ENCODE results near the gene SPAG4. TPM values are rescaled to one million over a fixed set of nuclear protein-coding genes. Genes with fewer than 3 reads are reported as not detected.

The SPAG4 gene
- total RNA-seq, 1 experiment from 2014 or later = 14.1 TPM

- Histone ChIP-seq H3K27me3 (ENCODE audit: insufficient read depth, low read depth) (no peaks in the 10 kb centered on the region), H3K79me2 (ENCODE audit: low read depth) (peaks cover 32% of the 10 kb centered on the region), H3K4me3 (no peak overlapping the region), H3K4me1 (replicated peaks; ENCODE audit: insufficient read depth) (peaks cover 21% of the 10 kb centered on the region), H3K9me2 (ENCODE audit: insufficient read depth) (no peaks in the 10 kb centered on the region), H3K36me3 (ENCODE audit: low read depth) (peaks cover 13% of the 10 kb centered on the region; the same call in 1 of the 2 replicates), H3K9me3 (ENCODE audit: insufficient read depth, low read depth) (no peaks in the 10 kb centered on the region), H4K20me1 (ENCODE audit: insufficient read depth) (no peaks in the 10 kb centered on the region), H3F3A (ENCODE audit: insufficient read depth, low read depth) (peaks cover 3% of the 10 kb centered on the region; the same call in 1 of the 2 replicates), H2AFZ (no peak overlapping the region), H3K27ac (no peak overlapping the region), H3K4me2 (no peak overlapping the region)
- TF ChIP-seq EZH2 (IDR thresholded peaks at IDR 0.05; ENCODE audit: low read depth) (no peak), CTCF (conservative IDR thresholded peaks at IDR 0.05) (no peak)
- intact Hi-C loops (cut with micrococcal nuclease; ENCODE audit: unreplicated experiment) = no loop called here
- ChIA-PET CTCF (no interaction called here), POLR2A (ENCODE audit: unreplicated experiment) (no interaction called here)
- no TSS peak for BruUV-seq (replicated peaks)
- DNase-seq = no peak
These were observed 12.7 kb upstream of the SPAG4 start for GRCh38 chr20:35602851-35603495.

- DNase-seq = no peak
- Histone ChIP-seq H3K27ac (no peak overlapping the region), H3K36me3 (ENCODE audit: low read depth) (peaks cover 13% of the 10 kb centered on the region; the same call in 1 of the 2 replicates), H3K27me3 (ENCODE audit: insufficient read depth, low read depth) (no peaks in the 10 kb centered on the region), H4K20me1 (ENCODE audit: insufficient read depth) (no peaks in the 10 kb centered on the region), H3K79me2 (ENCODE audit: low read depth) (peaks cover 32% of the 10 kb centered on the region), H3K4me1 (replicated peaks; ENCODE audit: insufficient read depth) (peaks cover 30% of the 10 kb centered on the region), H3F3A (ENCODE audit: insufficient read depth, low read depth) (peaks cover 4% of the 10 kb centered on the region; the same call in 1 of the 2 replicates), H2AFZ (no peak overlapping the region), H3K9me3 (ENCODE audit: insufficient read depth, low read depth) (no peaks in the 10 kb centered on the region), H3K9me2 (ENCODE audit: insufficient read depth) (no peaks in the 10 kb centered on the region), H3K4me2 (no peak overlapping the region), H3K4me3 (no peak overlapping the region)
- BruUV-seq (replicated peaks) = no TSS peak
- CTCF ChIA-PET = no interaction called here
- POLR2A ChIA-PET (ENCODE audit: unreplicated experiment) = no interaction called here
- TF ChIP-seq CTCF (conservative IDR thresholded peaks at IDR 0.05) = no peak
- no peak for TF ChIP-seq EZH2 (IDR thresholded peaks at IDR 0.05; ENCODE audit: low read depth)
- intact Hi-C loops (cut with micrococcal nuclease; ENCODE audit: unreplicated experiment) = no loop called here
These were observed 11.8 kb upstream of the SPAG4 start for GRCh38 chr20:35603695-35604448.

GRCh38 chr20:35604449-35604747 lies 11.2 kb upstream of the SPAG4 start:
- no peak overlapping the region for H3K4me2 ChIP-seq
- no TSS peak for BruUV-seq (replicated peaks)
- intact Hi-C loops (cut with micrococcal nuclease; ENCODE audit: unreplicated experiment) = no loop called here

More at GRCh38 chr20:35604449-35604747, 11.2 kb upstream of the SPAG4 start:
- Histone ChIP-seq H4K20me1 (ENCODE audit: insufficient read depth) (no peaks in the 10 kb centered on the region), H3K27ac (no peak overlapping the region), H2AFZ (no peak overlapping the region), H3K4me3 (no peak overlapping the region), H3F3A (ENCODE audit: insufficient read depth, low read depth) (peaks cover 4% of the 10 kb centered on the region; the same call in 1 of the 2 replicates), H3K36me3 (ENCODE audit: low read depth) (peaks cover 10% of the 10 kb centered on the region; the same call in 1 of the 2 replicates), H3K4me1 (replicated peaks; ENCODE audit: insufficient read depth) (peaks cover 35% of the 10 kb centered on the region), H3K9me3 (ENCODE audit: insufficient read depth, low read depth) (no peaks in the 10 kb centered on the region), H3K79me2 (ENCODE audit: low read depth) (peaks cover 32% of the 10 kb centered on the region), H3K27me3 (ENCODE audit: insufficient read depth, low read depth) (no peaks in the 10 kb centered on the region), H3K9me2 (ENCODE audit: insufficient read depth) (no peaks in the 10 kb centered on the region)
- CTCF ChIA-PET = interaction anchor here (0.6 to 1.0 kb wide), 2 partner anchors 11 to 71 kb away, joined by 3 to 4 read pairs; partner anchors contain the start of gene SPAG4
- no peak for DNase-seq
- POLR2A ChIA-PET (ENCODE audit: unreplicated experiment) = no interaction called here
- TF ChIP-seq EZH2 (IDR thresholded peaks at IDR 0.05; ENCODE audit: low read depth) (no peak), CTCF (conservative IDR thresholded peaks at IDR 0.05) (no peak; the same call in 1 of the 2 replicates)

Data from PC-9 (cell line).